NCI-H345 treated with DMSO at 0.1 percent for 48 hours (cell line): ENCODE data around the gene IGSF3.

ENCODE experiments used
- DNase-seq: peaks from one replicate; lab custom pipeline; 2025; ENCODE audit not compliant: unreplicated experiment; lab: John Stamatoyannopoulos, UW

The IGSF3 gene

DNA sequence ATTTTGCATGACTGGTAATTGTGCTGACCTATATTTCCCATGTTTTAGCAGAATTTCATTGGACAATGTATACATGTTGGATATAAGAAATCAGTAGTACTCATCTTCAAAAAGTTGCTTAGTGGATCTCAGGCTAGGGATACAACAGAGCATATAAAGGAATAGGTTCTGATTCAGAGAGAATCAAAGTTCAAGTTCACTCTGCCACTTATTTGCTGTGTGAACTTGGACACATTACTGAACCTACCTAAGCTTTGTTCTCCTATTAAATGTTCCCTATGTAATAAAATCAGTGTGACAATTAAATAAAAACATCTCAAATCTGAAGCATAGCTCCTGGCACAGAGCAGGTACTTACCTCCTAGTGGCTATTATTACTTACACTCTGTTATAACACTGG is 106.0 kb downstream of the IGSF3 start:
- DNase-seq, result no peak

DNA sequence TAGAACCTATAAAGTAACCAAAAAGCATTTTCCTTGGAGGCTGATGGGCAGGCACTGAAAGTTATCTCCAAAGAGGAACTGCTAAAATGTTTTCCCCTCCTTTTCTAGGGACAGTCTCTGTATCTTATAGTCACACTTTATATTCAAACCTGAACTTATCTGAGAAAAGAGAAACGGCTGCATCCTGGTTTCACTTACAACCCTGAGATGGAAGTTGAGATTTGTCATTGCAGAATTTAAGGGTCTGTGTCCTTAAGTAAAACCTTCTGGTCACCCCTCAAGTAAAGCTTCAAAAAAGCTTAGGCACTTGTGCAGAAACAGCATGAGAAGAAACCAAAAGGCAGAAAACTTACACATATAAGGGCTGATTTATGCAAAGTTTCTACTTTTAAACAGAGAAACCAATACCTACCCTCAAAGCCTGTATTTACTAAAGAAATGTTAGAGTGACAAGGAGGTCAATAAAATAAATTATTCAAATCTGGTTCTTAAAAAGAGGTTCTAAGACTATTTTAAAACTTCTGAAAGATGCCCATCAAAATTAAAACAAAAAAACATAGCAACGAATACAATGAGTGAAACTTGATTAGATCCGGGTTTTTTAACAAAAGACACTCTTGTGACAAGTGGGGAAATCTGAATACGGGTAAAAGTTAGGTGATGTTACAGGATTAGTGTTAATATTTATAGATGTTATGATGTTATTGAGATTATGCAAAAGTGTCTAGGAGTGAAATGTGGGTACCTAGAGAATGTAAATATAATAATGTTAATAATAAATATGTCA is 106.6 kb downstream of the IGSF3 start:
- no peak for DNase-seq

DNA sequence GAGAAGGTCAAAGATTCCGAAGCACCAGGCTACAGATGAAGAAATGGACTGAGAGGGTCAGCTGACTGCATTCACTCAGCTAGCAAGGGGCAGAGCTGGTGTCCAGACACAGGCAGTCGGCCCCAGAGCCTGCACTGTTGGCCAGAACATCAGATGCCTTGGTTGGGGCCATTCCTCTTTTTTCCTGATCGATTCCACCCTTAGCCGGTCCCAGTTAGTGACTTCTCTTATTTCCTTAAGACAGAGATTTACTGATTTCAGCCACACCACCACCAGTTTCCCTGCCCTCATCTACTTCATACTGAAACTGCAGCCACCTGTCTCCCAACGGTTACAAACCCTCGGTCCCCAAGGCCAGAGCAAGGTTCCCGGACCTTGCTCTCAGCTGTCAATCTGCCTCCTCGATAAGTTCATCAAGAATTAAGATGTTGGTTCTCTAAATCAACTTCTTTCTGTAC is 108.2 kb downstream of the IGSF3 start:
- DNase-seq, result no peak

DNA sequence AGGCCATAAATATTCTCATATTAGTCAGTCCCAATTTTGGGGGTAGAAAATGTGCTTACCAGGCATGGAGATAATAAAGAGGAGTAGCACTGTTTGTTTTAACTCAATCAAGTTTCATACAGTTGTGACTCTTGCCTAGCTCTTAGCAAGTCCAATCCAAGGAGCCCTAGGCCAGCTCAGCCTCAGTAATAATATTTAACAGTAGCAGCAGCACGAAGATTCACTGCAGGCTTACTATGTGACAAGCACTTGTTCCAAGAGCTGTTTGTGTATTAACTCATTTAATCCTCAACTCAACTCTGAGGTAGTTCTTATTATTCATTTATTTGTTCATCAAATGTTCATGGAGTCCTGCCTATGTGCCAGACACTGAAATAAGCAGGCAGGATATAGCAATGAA is 109.0 kb downstream of the IGSF3 start:
- DNase-seq, result no peak

DNA sequence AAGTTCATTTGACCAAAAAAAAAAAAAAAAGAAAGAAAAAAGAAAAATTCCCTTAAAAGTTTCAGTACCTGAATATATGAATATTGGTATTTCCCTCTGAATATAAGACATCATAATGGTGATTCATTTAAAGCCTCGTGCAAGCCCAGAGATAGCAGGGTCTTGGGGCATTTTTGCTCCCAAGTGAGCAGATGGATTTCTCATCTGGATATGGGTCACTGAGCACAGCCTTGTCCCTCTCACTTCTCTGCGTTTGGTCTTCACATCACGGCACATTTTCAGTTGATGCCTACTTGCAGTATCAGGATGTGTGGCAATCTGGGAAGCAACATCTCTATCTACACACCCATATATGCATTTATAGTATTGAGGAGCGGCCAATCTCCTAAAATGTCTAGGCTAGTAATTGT is 109.4 kb downstream of the IGSF3 start:
- DNase-seq, result no peak

DNA sequence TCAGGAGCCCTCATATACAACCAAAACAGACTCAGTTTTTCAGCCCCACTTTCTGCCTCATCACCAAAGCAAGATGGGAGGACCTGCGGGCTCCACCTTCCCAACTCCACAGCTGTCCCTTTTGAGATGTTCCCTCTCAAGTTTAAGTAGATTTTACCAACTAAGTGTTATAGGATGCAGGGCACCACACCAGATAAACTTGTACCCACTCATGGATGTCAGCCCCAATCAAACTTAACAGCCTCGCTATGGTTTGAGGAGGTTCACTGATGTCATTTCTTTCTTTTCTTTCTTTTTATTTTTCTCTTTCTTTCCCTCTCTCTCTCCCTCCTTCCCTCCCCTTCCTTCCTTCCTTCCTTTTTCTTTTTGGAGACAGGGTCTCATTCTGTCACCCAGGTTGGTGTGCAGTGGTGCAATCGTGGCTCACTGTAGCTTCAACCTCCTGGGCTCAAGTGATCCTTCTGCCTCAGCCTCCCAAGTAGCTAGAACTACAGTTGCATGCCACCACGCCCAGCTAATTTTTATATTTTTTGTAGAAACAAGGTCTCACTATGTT is 110.1 kb downstream of the IGSF3 start:
- DNase-seq, result no peak

DNA sequence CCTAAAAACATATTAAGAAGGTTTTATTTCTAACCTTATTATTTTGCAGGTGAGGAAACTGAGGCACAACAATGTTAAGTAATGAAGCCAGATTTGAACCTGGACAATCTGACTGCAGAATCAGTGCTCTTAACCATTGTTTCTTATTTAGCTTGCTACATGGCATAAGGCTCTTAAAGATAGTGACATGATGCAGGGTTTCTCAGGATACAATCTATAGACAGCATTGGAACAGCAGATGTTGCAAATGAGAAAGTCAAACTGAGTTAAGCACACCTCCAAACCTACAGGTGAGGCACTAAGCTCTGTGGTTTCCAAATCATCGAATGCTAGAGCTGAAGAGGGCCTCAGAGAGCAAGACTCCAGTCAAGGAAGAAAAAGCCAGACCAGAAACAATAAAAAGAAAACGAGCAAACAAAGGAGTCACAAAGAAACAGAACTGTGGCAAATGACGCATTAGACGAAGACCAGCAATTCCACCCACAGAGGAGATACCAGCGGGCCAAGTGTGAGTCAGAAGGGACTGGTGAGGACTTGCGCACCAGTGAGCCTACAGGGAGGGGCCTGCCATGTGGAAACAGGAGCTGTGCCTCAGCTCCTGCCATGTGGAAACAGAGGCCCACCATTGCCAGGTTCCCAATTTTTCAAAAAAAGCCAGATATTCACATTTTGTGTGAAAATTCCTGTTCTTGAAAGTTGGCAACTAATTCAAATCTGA is 111.1 kb downstream of the IGSF3 start:
- DNase-seq, result no peak

DNA sequence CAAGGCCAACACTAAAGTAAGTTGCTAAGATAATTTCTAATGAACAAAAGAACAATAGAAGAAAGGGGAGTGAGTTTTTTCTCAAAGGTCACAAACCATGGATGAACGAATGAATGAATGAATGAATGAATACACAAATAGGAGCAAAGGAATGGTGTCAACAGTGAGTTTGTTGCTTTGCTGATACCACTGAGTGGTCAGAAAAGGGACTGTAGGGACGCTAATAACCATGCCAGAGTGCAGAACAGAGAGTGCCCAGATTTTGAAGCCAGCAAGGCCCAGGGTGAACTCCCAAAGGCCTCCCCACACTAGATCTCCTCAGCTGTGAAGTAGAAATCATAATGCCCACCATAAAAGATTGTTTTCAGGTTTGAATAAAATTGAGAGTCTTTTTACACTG is 112.6 kb downstream of the IGSF3 start:
- no peak for DNase-seq

DNA sequence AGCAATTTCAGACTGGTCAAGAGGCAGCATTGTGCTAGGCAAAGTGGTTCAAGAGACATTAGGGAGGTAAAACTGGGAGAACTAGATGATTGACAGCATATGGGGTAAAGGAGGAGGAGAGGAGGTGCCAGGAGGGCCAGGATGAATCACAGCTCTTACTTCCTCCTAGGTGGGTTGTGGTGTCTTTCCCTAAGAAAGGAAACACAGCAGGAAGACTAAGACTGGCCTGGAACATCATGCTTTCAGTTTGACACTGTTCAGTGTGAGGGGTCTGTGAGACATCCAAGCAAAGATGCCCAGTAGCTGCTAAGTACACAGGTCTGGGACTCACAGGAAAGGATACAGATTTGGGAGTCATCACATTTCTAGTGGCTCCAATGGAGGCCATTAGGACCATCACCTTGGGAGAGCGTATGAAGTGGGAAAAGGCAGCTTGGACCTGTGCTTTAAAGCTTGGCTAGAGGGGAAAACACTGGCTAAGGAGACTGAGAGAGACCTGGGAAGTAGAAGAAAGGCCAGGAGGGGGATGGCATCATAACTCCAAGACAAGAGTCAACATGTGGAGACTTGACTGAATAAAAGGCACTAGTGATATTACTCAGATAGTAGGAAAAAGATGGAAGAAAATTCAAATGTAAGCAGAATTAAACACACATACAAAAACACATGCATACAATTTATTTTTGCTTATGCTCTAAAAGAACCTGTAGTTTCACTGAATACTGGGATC is 114.0 kb downstream of the IGSF3 start:
- no peak for DNase-seq

DNA sequence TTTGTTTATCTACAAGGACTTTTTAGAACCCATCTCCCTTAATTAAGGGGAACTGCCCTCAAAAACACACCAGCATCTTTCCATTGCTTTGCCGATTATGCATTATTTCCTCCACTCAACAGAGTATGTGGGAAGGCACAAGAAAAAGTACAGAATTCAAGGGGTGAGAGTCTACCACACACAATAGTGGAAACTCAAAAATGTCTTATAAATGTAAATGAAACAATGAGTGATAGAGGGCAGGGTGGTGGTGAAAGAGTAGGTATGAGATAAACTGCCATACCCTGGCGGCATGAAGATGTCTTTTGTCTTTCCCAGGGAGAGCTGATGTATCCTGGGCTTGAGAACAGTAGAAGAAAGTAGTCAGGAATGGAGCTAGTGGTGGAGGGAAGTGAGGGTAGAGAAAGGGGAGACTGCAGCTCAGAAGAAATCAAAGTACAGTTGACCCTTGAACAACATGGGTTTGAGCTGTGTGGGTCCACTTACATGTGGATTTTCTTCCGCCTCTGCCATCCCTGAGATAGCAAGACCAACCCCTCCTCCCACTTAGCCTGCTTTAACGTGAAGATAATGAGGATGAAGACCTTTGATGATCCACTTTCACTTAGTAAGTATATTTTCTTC is 121.1 kb downstream of the IGSF3 start:
- DNase-seq, result no peak

DNA sequence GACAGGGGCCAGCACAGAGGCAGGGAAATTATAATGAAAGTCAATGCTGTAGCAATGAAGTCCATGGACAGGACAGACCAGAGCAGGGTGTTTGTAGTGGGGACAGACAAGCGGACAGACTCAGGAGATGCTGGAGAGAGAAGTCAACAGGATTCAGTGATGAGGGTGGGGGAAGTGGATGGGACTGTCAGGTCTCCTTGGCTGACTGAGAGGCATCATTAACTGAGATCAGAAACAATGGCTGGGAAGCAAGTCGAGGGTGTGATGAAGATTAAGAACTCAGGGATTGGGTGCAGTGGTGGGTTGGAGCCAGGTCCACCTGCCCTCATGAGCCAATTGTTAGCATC is 122.2 kb downstream of the IGSF3 start:
- no peak for DNase-seq

DNA sequence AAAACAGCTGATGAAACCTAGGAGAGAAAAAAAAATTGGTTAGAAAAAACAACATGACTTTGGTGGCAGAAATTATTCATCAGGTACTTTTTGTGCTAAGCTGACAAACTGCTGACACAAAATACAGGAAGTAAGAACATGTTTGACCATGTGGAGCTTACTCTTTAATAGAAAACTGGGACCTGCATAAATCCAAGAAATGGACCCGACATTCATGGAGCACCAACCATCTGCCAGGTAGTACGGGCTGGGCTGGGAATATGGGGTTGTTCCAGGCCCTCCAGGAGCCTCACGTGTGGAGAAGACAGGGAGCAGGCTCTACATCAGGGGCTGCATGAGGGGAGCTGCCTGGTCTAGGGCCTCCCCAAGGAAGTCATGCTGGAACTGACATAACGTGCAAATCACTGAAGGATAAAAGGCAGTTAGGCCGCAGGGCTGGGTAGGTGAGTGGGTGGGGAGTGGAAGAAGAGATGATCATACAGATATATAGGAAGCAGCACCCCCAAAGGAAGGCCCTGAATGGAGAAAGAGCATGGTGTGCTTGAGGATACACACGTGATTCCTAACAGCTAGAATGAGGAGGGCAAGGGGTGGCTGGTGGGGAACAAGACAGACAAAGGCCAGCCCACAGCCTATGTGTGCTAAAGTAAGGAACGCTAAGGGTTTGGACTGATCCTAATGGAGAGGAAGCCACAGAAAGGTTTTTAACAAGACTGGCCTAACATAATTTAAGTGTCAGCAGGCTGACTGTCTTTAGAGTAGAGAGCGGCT is 122.8 kb downstream of the IGSF3 start:
- no peak for DNase-seq

DNA sequence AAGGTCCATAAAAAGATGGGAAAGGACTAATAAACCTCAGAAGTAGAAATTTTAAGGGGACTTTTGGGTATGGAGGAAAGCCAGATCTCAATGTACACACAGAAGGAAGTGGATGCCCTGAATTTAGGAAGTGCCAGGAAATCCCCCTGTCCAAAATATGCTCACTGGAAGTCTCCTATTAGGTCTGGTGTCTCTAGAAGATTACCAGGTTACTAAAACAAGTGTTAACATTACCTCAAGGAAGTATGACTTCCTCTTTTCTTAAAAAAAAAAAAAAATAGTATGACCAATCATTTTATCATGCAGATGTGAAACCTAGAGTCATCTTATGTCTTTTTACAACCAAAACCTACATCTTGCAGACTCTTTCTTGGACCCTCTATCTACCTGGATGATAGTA is 127.4 kb downstream of the IGSF3 start:
- DNase-seq, result no peak

DNA sequence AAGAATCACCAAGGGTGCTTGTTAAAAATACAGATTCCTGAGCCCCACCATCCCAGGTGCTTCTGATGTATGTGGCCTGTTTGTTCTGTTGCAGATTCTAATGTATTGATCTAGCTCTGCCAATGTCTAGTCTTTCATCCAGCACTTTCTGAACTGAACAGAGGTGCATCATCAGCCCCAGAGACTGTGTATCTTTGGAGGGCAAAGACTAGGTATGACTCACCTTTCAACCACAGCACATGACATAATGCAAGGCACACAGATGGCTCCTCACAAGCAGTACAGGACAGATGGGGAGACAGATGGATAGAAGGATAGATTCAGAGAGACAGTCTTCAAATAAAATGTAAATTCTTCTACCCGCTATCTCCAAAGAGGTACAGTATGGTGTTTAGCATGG is 129.0 kb downstream of the IGSF3 start:
- no peak for DNase-seq

DNA sequence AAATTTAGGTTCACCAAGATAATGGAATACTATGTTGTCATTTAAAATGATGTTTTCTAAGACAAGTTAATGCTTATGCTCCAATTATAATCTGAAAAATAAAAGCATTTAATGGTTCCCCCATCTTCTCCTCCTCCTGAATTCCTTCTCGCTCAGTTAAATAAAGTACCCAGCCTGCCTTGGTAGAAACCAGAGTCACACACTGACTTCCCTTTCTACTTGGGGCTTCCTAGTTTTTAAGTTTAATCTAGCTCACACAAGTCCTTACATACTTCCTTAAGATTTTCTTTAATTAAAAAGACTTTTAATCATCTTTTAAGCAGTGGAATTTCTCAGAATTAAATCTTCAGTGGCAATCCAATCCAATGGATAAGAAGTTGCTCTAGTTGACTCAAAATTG is 129.6 kb downstream of the IGSF3 start:
- no peak for DNase-seq

DNA sequence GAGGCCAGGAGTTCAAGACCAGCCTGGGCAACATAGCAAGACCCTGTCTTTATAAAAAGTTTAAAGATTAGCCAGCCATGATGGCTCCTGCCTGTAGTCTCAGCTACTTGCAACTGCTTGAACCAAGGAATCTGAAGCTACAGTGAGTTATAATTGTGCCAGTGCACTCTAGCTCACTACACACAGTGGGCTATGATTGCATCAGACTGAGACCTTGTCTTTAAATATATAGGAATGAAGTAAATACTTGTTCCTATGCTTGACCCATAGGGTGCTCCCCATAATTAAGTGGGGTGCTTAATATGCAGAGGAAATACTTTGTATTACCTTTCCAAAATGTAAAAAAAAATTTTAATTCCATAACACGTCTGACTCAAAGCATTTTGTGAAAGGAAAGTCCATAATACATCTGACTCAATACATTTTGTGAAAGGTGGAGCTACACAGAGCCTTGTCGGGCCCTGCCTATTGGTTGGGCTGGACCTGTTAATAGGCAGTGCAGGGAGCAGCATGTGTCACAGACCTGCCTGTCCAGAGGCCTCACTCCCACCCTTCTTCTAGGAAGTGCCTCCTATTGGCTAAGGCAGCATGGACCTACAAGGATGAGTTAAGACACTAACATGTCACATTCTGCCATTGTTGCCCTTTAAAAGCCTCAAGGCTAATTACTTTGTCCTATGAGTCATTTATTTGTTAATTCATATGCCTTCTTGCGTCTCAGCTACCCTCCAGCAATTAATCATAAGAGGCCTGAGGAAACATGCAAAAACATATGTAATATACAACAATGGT is 130.3 kb downstream of the IGSF3 start:
- DNase-seq, result no peak

DNA sequence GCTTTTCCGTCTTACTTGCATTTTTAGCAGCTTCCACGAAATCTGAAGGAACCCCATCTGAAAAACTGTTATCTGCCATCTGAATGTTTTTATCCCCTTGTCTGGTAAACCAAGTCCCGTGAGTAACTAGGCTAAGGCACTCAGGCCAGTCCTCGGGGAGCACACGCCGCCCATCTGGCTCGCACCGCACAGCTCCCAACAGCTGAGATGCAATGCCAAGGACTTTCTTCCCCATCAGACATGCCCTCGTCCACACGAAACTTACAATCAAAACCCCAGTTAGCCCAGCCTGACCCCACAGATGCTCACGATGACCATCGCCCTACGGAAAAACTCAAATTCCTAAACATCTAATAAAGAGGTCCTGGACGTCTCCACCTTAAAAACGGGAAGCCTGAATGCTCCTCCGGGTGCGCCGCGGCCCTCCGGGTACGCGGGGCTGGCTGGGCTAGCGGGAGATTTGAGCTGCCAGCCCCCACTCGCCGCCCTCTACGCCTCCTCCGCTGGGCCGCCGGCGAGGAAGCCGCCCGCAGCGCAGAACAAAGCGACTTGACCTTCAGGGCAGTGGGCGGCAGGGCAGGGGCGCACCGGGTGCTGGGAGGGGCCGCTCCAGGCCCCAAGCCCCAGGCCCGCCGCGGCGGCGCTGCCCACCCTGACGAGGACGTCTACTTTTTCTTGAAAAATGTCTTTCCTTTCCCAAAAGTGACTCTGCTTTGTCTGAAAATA is 133.4 kb downstream of the IGSF3 start:
- DNase-seq, result no peak

DNA sequence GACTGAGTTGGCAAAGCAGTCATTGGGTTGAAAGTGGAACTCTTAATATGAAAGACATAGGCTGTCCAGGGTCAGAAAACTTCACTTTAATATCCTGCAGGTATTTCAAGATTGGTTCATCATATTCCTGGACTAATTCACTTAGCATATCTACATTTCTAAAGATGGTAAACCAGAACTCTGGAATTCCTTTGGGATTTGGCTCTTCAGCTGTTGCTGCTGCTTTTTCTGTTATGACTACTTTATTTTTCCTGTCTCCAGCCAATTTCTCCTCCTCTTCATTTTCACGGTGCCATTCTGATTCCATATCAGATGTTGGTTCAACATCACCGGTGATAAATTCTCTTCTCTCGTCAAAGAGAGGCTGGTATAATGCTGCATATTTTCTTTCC is 134.1 kb downstream of the IGSF3 start:
- no peak for DNase-seq
